G401 (cell line): ENCODE measurements around the gene RNASET2. TPM values are rescaled to one million over a fixed set of nuclear protein-coding genes. Genes with fewer than 3 reads are reported as not detected.
A peak's percentile ranks its signal among the peaks of the same experiment; 100 is the strongest.

Experiments used
- DNase-seq: peaks from one replicate; pipeline ENCODE4 v3.0.0-alpha.2; 2015; ENCODE audit warnings: low spot score
- in situ Hi-C: cut with HindIII; loops from 2 replicates; pipeline ENCODE4 v1.10.0; 2016; ENCODE audit warnings: low sequenced_read_pairs, mixed read lengths
- total RNA-seq: library from RNA; depleted of rRNA; stranded (reverse); fragments of >200 nt; shearing (Covaris generic); gene quantifications from 2 replicates; pipeline ENCODE4 v1.2.3, GENCODE V29; 2014; rRNA removed

RNASET2 gene, protein sequence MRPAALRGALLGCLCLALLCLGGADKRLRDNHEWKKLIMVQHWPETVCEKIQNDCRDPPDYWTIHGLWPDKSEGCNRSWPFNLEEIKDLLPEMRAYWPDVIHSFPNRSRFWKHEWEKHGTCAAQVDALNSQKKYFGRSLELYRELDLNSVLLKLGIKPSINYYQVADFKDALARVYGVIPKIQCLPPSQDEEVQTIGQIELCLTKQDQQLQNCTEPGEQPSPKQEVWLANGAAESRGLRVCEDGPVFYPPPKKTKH
- total RNA-seq, result 61.5 and 69.4 TPM in 2 replicates

DNA sequence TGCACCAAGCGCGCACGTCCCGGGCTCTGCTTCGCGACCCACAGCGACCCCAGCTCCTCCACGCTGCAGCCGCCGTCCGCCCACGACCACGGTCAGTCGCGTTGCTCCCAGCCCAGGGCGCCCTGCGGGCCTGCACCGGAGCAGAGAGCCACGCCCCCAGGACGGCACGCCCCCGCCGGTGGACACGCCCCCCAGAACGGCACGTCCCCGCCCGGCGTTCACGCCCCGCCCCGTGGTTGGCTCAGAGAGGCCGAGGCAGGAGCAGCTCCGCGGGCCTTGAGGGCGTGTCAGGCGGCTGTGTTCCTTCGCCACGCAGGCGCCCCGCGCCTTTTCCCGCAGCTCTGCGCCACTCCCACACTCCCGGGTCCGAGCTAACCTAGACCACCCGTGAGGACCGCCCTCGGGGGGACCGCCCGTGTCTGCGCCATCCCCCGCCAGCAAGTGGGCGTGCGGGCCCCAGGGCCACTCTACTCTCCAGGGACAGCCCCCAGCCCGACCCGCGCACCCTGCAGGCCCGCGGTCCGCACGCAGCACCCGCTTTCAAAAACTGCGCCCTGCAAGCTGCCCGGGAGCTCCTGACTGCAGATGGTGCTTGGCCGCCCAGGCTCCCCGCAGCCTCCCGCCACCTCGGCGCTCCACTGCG, at the start of gene RNASET2:
Gene RNASET2, minus strand, starts transcription at position 107 of the 643 bp plus-strand sequence. CDS start 368 bp downstream, outside the sequence.
- in situ Hi-C loops, result no loop called here

DNA sequence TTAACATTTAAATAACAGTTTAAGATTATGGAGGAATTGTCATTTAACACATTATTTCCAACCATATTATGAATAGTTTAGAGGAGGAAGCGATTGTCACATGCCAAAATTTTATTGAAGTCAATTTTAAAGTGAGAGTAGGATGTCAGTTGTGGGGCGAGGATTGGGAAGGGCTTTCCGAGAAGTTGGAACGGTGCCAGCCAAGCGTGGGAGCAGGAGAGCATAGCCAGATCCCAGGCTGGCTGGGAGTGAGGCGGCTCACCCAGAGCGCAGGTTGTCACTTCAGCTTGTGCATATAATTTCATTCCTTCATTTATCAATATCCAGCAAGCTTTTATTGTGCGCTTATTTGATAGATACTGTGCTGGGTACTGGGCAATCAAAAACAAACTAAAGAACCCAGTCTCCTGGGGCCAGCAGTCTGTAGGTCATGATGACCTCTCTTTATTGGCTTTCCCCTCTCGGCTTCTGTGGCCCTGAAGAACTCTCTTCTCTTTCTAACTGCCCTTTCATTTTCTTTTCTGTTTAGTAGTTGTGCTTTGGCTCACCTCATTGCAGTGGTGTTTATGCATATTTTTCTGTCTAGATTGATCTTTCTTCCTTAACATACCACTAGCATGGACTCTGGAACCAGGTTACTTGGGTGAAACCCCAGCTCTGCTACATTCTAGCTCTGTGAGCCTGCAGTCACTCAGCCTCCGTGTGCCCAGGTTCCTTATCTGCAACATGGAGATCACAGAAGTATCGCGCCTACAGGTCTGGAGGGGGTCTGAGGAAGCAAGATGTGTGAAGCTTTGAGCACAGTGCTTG, 49.2 kb upstream of the RNASET2 start:
- peak; percentile 33 for DNase-seq
- in situ Hi-C loops, result no loop called here

More for the DNA sequence above, at the start of gene RNASET2:
- peak; percentile 80 for DNase-seq

- DNase-seq, result no peak
- in situ Hi-C loops, result no loop called here
Measured at GRCh38 chr6:167000759-167001158, 44.4 kb upstream of the RNASET2 start.

DNA sequence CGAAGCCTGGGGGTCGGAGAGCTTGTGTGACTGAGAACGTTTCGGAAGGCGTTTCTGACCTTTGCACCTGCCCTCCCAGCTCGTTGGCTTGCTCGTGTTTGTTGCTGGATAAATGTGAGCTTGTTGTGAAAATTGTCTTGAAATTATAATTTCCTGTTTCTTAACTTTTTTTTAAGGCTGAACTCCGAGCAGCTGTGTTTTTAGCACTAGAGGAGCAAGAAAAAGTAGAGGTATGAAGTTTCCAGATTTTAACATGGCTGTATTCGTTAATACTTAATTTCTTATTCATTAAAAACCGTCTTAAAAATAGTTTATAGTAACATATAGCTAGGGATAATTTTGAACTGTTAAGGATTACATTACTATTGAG, 43.5 kb upstream of the RNASET2 start:
- DNase-seq, result peak; percentile 13
- in situ Hi-C loops, result no loop called here

DNA sequence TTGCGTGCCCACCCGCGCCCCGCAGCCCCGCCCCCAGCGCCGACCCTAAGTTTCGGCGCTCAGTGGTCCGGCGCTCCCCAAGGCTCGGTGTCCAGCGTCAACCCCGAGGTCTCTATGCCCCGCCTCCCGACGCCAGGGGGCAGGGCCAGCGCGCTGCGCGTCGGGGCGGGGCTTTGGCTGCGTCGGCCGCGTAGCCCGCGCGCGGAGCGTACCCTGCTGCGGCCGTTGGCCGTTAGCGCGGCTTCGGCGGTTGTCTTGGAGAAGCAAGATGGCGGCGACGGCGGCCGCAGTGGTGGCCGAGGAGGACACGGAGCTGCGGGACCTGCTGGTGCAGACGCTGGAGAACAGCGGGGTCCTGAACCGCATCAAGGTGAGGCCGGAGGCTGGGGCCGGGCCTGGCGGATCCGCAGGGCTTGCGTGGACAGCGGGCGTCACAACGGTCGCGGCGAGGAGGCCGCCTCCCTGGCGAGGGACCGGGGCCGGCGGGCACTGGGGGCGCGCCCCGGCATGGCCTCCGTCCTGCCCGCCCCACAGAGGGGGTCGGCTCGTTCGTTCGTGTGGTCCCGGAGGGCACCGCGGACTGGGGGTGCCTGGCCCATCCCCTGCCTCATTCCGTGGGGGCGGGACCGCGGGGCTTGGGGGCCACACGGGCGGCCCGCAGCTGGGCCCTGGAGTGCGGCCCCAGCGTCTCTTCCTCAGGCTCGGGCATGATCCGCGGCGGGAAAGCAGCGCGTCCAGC, 43.0 kb upstream of the RNASET2 start, which contains the start of gene CEP43:
Gene CEP43, plus strand, starts transcription at position 253 of the 739 bp plus-strand sequence. Its CDS starts 16 bp downstream, at position 269.
- DNase-seq, result peak; percentile 96
- in situ Hi-C loops, result no loop called here

GRCh38 chr6:166998256-166999144, 42.1 kb upstream of the RNASET2 start:
- in situ Hi-C loops, result no loop called here
- DNase-seq, result no peak

DNA sequence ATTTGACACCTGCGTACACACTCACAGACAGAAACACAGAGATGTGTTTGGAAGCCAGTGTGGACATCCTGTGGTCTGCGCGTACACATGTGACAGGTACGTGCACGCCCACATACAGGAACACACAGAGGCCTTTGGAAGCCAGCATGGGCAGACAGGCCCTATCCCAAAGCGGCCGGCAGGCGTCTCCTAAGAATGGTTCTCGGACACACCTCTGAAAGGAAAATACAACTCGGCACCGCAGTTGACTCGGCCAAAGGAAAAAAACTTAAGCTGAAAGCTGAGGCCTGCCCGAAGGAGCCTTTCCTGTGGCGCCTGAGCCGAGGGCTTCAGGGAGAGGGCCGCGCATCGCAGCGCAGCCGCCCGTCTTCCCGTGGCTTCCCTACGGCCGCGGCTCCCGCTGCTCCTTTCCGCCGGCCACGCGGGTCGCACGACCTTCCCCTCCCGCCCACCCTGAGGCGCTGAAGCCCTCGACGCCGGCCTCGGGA, 41.5 kb upstream of the RNASET2 start:
- in situ Hi-C loops, result no loop called here
- peak; percentile 58 for DNase-seq

DNA sequence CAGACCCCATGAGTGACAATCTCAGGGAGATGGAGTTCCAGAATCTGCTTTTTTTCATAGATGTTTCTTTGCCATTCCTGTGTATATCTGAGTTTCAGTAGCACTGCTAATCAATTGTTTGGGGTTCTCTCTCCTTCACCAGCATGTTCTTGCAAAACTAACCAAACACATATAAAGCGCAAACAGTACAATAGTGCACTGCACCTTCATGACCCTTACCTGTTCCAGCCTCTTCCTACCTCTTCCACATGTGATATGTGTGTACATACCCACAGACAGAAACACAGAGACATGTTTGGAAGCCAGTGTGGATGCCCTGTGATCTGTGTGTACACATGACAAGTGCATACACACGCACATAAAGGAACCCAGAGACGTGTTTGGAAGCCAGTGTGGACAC, 41.0 kb upstream of the RNASET2 start:
- in situ Hi-C loops, result no loop called here
- no peak for DNase-seq

DNA sequence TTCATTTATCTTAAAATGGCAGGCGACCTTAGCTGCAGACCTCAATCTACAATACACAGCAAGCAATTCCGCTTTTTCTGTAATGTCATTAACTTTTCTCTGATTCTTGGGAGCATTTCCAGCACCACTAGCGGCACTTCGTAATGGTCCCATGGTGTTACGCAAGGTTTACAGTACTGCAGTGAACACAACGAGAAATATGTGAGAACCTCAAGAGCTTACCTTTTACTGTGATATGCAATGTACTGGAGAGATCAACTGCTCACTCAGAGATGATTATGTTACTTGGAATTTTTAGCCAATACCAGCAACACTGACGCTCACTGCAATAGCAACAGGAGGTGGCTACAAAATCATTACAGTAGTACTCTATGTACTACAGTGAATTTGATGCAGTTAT, 40.1 kb upstream of the RNASET2 start:
- DNase-seq, result no peak
- in situ Hi-C loops, result no loop called here

GRCh38 chr6:166989427-166990032, 33.2 kb upstream of the RNASET2 start:
- in situ Hi-C loops, result no loop called here
- peak; percentile 68 for DNase-seq

DNA sequence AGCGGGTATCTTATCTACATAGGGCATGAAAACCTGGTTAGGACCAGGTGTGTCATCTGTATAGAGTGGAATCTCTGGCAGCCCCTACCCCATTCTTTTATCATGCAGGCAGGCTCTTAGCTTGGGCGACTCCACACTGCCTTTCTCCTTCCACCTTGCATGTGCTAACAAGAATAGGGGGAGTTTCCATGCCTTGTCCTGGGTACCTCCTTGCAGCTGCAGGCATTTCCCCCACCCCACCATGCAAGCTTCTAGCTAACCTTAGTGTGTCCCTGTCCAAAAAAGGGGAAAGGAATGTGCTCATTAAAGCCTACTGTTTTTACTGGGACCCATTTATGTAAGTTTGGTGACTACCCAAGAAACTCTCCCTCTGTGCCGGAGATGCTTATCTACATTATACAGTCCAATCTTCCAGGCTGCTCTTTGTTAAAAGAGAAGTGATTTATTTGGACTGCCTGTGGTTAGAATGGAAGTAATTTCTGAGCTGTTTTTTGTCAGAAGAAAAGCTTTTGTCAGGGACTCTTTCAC, 32.4 kb upstream of the RNASET2 start:
- no peak for DNase-seq
- in situ Hi-C loops, result no loop called here

- no peak for DNase-seq
- in situ Hi-C loops, result no loop called here
Measured at GRCh38 chr6:166987930-166988329, 31.6 kb upstream of the RNASET2 start.

GRCh38 chr6:166987448-166987847, 31.1 kb upstream of the RNASET2 start:
- in situ Hi-C loops, result no loop called here
- no peak for DNase-seq

GRCh38 chr6:166980738-166981137, 24.4 kb upstream of the RNASET2 start:
- in situ Hi-C loops, result no loop called here
- DNase-seq, result no peak

- in situ Hi-C loops, result no loop called here
- no peak for DNase-seq
Measured at GRCh38 chr6:166977621-166978525, 21.5 kb upstream of the RNASET2 start.

DNA sequence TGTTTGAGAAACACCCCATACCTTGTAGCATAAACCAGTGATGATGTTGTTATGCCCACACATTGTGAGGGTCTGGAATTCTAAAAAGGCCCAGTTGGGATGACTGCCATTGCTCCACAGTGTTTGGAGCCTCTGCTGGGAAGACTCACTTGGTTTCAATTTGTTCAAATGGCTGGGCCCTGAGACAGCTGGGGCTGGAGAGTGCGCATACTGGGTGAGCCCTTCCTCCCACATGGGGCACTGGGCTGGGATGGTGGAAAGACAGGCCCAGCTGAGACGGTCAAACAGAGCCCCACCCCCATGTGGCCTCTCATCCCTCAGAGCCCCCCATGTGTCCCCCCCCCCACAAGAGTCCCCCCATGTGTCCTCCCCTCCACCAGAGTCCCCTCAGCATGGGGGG, 20.3 kb upstream of the RNASET2 start:
- no peak for DNase-seq
- in situ Hi-C loops, result no loop called here

- no peak for DNase-seq
- in situ Hi-C loops, result no loop called here
Measured at GRCh38 chr6:166972101-166972500, 15.8 kb upstream of the RNASET2 start.
